ACHN (cell line): ENCODE data around the gene ST8SIA3.
"Not testable (repeated sequence)": the region's sequence is repeated elsewhere in the genome, so short reads cannot be mapped to it uniquely, and the experiment has no call there.

Experiments used
- DNase-seq: peaks from one replicate; pipeline ENCODE4 v3.0.0-alpha.2; 2015
- in situ Hi-C: cut with HindIII; loops from 2 replicates; pipeline ENCODE4 v1.10.0; 2017; ENCODE audit warnings: low sequenced_read_pairs, low pct_ligation_motif_present, low pct_unique_long_range_greater_than_20kb

The ST8SIA3 gene

DNA sequence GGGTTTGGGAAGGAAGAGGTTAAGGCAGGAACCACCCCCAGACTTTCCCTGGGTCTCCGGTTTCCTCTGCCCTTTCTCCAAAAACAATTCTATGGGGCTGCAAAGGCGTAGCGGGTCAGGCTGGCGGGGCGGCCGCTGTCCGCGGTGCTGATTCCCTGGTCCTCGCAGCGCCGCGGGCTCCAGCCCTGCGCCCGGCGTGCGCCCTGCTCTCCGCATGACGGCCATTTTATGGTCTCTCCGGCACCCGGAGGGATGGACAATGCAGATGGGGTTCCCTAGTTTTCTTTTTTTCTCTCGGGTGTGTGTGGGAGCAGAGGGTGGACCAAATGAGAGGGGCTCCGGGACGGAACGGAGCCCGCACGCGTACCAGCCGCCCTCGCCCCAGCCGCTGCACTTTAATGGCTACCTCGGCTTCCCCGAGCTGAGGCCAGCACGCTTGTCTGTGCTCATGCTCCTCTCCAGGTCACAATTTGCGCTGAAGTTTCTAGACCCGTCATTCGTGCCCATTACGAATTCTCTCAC, 1.6 kb downstream of the ST8SIA3 start:
- in situ Hi-C loops, result no loop called here
- DNase-seq, result peak; percentile 48

- in situ Hi-C loops, result no loop called here
Measured at GRCh38 chr18:57359433-57359832, 7.1 kb downstream of the ST8SIA3 start.

GRCh38 chr18:57362714-57363113, 10.4 kb downstream of the ST8SIA3 start:
- in situ Hi-C loops, result no loop called here
- no peak for DNase-seq

More at GRCh38 chr18:57359433-57359832, 7.1 kb downstream of the ST8SIA3 start:
- DNase-seq, result no peak

DNA sequence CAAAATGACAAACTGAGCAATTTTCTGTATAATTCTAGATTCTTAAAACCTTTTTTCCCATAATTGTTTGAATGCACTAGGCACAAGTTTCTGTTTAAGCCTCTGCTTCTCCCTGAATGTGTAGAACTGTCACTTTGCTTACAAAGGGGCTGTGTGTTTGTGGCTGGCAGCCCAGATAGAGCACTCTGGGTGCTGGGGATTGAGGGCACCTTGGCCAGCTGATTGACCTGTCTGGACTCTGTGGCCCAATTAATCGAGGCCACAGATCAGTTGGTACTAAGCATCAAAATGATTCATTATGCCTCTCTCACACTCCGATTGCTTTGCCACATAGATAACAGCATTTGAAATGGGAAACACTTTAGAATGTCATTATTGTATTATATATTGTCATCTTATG, 12.1 kb downstream of the ST8SIA3 start:
- DNase-seq, result no peak
- in situ Hi-C loops, result no loop called here

DNA sequence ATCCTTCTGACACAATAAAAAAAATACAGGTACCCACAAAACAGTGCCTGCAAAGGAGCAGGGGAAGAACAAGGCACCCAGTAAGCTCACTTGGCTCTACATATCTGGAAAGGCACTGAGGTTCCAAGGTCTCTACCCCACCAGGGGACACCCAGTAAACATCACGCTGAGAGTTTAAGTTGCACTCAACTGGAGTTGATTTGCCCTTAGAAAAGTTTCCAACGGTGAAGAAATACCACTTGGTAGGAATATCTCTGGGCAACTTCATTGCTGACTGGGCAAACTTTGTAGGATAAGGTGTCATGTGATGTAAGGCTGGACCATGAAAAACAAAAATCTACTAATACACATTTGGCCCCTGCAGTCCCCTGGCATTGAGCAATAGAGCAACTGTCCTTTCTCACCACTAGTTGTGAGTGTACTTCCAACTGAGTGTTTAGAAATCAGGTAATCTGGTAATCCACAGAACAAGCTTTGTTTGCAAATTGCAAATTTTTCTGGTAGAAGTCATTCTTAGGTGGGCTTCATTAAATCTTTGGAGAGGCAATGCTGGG, 14.2 kb downstream of the ST8SIA3 start:
- DNase-seq, result no peak
- in situ Hi-C loops, result no loop called here

DNA sequence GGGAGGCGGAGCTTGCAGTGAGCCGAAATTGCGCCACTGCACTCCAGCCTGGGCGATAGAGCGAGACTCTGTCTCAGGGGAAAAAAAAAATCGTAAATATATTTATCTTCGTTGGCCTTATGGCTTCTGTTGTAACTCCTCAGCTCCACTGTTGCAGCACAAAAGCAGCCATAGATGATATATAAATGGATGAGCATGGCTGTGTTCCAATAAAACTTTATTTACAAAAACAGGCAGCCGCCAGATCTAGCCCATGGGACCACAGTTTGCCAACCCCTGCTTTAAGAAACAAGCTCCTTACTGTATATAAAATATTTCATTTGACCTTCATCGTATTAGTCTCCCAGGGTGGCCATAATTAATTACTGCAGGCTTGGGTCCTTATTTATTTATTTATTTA, 20.1 kb downstream of the ST8SIA3 start:
- no peak for DNase-seq
- in situ Hi-C loops, result no loop called here

- in situ Hi-C loops, result no loop called here
- DNase-seq, result no peak
Measured at GRCh38 chr18:57373017-57373416, 20.7 kb downstream of the ST8SIA3 start.

- no peak for DNase-seq
- in situ Hi-C loops, result no loop called here
Measured at GRCh38 chr18:57376503-57376902, 24.1 kb downstream of the ST8SIA3 start.

DNA sequence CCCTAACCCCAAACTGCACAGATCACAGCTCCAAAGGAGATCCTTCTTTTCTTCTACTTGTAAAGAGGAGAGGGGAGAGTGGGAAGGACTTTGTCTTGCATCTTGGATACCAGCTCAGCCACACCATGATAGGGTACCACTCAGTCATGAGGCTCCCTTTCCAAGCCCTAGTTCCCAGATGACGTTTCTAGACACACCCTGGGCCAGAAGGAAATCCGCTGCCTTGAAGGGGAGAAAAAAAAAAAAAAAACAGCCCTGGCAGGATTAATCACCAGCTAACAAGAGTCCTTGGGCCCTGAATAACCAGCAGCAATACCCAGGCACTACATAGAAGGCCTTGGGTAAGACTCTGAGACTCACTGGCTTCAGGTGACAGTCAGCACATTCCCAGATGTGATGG, 36.9 kb downstream of the ST8SIA3 start:
- no peak for DNase-seq
- in situ Hi-C loops, result no loop called here

GRCh38 chr18:57390044-57390443, 37.7 kb downstream of the ST8SIA3 start:
- in situ Hi-C loops, result no loop called here
- DNase-seq, result no peak

DNA sequence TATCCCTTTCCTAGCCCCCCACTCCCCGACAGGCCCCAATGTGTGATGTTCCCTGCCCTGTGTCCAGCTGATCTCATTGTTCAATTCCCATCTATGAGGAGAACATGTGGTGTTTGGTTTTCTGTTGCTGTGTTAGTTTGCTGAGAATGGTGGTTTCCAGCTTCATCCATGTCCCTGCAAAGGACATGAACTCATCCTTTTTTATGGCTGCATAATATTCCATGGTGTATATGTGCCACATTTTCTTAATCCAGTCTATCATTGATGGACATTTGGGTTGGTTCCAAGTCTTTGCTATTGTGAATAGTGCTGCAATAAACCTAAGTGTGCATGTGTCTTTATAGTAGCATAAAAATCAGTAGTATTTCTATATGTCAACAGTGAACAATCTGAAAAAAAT, 42.4 kb downstream of the ST8SIA3 start:
- DNase-seq, in situ Hi-C loops: not testable (repeated sequence)

GRCh38 chr18:57396831-57397230, 44.5 kb downstream of the ST8SIA3 start:
- in situ Hi-C loops, DNase-seq: not testable (repeated sequence)

DNA sequence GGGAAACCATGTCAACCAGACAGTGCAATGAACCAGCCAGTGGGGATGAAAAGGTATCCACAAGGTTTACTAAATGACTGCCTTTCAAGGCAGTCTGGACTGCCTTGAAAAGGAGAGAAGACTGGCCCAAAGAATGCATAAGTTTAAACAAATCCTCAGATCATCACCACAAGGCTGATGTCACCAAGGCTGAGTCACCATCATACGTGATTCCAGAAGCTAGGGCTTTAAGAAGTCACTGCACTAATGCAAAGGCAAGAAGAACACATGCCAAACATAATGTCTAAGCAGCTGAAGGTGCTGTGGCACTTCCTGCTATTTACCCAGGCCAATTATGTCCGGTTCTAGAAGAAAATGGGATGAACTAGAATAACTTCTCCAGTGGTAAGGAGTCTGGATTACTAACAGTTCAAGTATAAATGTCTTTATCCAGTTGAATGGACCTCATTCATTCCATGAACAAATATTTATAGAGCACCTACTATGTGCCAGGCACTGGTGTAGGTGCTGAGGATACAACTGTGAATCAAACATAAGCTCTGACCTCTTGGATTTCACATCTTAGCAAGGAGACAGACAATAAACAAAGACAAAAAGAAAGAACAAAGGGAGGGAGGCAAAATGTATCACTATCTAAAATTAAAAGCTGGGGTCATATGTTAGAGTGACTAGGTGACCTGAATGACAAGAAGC, 45.2 kb downstream of the ST8SIA3 start:
- in situ Hi-C loops, result no loop called here

DNA sequence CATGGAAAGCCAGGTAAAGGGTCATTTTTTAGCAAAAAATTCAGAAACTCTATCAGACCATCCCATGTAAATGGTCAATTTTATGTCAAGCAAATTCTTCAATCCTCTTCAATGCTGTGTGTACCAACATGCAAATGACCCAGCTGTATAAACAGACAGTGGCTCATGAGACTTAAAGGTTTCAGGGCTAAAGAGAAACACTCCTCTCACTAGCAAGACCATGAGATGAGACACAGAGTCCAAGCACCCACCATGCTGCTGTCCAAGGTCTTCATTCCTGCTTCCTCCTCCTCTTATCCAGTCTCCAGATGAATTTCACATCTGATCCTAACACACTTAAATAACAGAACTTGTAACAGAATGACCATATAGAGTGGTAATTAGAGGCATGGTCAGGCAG, 52.0 kb downstream of the ST8SIA3 start:
- DNase-seq, result no peak
- in situ Hi-C loops, result no loop called here

More for the DNA sequence above, 45.2 kb downstream of the ST8SIA3 start:
- peak; percentile 38 for DNase-seq

DNA sequence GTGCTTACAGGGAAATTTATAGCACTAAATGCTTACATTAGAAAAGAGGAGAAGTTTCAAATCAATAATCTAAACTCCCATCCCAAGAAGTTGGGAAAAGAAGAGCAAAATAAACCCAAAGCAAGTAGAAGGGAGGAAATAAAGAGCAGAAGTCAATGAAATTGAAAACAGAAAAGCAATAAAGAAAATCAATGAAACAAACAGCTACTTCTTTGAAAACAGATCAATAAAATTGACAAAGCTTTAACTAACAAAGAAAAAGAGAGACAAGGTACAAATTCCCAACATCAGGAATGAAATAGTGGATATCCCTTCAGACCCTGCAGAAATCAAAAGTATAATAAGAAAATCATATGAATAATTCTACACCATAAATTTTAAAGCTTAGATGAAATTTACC, 57.3 kb downstream of the ST8SIA3 start:
- DNase-seq, result no peak
- in situ Hi-C loops, result no loop called here

GRCh38 chr18:57410749-57411148, 58.4 kb downstream of the ST8SIA3 start:
- no peak for DNase-seq
- in situ Hi-C loops, result no loop called here

GRCh38 chr18:57416542-57416941, 64.2 kb downstream of the ST8SIA3 start:
- in situ Hi-C loops, result no loop called here
- DNase-seq, result no peak
